Articular chondrocyte of knee joint (primary cell): ENCODE results near the gene FN1. TPM values are rescaled to one million over a fixed set of nuclear protein-coding genes. Genes with fewer than 3 reads are reported as not detected.

Experiments
- total RNA-seq: library from RNA; depleted of rRNA; stranded (reverse); fragments of >200 nt; gene quantifications from 2 replicates; pipeline ENCODE4 v1.2.3, GENCODE V29; 2012

FN1 gene
- 3,432 and 5,356 TPM in 2 replicates for total RNA-seq

GRCh38 chr2:215435870-215436704, at the start of gene FN1:
TSS of gene FN1 (minus strand) at chr2:215436068. CDS start at chr2:215435802, 266 bp downstream.

GRCh38 chr2:215311625-215312396, 124.1 kb downstream of the FN1 start, which contains the start of gene ATIC:
TSS of gene ATIC (plus strand) at chr2:215312059. CDS start at chr2:215312143, 84 bp downstream.

Other genes starting within 250 kb of the FN1 start
- 13.3 and 18.8 TPM in 2 replicates for gene ATIC, start 124.0 kb downstream of the FN1 start, total RNA-seq